HG03139 (cell line): ENCODE results near the gene MAPKBP1.

Experiments used
- ATAC-seq: cut with Tn5 transposase; IDR thresholded peaks from one replicate; pipeline ENCODE4 v1.9.1; 2021; ENCODE audit not compliant: unreplicated experiment

Gene MAPKBP1

GRCh38 chr15:41806291-41807181 lies 32.3 kb downstream of the MAPKBP1 start:
- no peak for ATAC-seq

DNA sequence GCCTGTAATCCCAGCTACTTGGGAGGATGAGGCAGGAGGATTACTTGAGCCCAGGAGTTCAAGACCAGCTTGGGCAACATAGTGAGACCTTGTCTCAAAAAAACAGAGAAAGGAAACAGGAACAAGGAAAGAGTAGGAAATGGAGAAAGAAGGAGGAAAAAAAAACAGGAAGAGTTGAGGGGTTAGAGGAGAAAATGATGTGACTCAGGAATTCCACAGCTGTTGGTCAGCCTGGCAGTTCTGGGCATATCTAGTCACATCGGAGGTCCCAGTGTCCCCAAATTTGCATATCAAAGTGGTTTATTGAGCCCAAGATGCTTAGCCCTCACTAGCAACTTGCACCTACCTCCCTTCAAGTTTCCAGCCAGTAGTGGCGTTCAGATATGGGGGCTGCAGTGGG lies 34.8 kb downstream of the MAPKBP1 start:
- ATAC-seq, result no peak

DNA sequence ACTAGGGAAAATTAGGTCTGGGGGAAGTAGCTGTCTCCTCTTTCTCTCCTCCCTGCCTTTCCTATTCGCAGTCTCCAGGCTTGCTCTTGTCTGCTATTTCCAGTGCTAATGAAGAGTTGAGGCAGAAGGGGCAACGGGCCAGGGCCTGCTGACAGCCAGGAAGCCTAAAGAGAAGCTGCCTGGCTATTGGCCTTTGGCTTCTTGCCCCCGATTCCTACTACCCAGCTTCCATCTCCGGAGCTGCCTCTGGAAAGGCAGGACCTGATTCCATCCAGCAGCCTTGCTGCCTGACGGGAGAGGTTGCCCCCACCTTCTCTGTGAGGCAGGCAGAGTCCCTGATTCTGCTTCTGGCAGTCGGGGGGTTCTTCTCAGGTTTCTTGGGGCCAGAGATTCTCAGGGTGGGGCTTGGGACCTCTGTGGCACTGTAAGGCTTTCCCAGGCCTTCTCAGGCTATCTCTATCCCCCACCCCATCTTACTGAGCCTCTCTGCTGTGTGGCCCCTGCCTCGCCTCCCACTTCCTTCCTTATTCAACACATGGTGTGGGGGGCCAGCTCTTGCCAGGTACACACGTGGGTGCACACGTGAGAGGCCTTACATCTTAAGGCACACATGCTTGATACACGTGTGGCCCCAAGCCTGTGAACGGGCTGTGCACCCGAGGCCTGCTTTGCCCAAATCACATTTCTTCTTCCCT lies 35.4 kb downstream of the MAPKBP1 start:
- no peak for ATAC-seq

- ATAC-seq, result no peak
Observed at GRCh38 chr15:41810651-41811431, 36.6 kb downstream of the MAPKBP1 start.

DNA sequence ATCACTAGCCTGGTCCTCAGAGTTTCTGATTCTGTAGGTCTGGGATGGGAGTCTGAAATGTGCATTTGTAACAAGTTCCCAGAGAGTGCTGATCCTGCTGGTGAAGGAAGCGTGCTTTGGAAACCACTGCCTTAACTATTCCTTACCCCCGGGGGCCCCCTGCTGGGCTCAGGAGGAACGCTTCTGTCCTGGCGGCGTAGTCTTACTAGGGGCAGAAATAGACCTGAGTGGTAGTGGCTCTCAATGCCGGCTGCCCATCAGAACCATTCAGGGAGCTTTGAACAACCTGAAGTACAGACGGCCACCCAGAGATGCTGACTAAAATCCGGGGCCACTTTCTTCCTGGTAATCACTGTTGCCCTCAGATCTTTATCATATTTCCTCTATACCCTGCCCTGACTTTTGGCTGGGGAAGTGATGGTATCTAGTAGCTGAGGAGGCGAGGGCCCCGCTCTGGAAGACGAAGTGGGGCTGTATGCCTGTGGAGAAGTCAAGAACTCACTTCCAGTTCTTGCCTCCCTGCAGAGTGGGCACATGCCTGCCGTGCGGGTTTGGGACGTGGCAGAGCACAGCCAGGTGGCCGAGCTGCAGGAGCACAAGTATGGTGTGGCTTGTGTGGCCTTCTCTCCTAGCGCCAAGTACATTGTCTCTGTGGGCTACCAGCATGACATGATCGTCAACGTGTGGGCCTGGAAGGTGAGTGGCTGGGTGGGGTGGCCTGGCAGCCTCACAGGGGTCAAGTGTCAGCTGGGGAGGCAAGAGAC lies 37.3 kb downstream of the MAPKBP1 start:
- ATAC-seq, result no peak

DNA sequence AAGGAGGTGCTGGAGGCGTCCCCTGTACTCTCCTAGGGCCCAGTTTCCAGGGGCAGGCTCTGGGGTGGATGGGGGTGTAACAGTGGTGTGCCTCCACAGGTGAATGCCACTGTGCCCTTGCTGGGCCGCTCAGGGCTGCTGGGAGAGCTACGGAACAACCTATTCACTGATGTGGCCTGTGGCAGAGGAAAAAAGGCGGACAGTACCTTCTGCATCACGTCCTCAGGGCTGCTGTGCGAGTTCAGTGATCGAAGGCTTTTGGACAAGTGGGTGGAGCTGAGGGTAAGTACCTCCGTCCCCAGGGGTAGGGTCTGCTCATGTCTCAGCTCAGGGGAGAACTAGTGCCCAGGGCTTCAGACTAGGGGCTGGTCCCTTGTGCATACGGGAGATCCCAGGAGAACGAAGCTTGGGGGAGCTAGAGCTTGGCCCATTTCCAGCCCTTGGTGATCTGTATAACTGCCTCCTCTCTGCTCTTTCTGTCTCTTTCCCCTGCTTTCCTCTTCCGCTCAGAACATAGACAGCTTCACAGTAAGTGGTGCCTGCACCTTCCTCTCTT lies 38.6 kb downstream of the MAPKBP1 start:
- ATAC-seq, result no peak

DNA sequence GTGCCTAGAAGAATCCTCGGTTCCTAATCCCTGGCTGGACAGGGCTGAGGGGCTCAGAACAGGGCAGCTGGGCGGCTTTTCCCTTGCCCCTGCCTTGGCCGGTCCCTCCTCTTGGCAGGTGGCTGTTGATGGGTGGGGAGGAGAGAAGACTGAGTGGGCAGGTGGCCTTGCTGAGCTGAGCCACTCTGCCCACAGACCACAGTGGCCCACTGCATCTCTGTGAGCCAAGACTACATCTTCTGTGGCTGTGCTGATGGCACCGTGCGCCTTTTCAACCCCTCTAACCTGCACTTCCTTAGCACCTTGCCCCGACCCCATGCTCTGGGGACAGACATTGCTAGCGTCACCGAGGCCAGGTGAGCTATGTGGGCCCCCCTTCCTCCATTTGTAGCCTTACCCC lies 39.1 kb downstream of the MAPKBP1 start:
- no peak for ATAC-seq

GRCh38 chr15:41814534-41814933 lies 40.2 kb downstream of the MAPKBP1 start:
- ATAC-seq, result no peak

DNA sequence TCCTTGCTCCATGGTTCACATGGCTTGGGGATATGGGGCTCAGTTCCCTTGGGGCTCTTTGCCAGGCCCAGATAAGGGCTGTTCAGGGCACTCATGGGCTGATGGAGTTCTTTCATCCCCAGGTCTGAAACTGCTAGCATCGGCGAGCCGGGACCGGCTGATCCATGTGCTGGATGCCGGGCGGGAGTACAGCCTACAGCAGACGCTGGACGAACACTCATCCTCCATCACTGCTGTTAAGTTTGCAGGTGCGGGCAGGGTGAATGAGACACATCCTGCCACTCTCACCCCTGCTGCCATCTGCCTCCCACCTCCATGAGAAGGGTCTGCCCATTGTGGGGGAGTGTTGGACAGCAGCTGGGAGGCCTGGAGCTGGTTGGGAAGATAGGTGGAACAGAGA lies 42.5 kb downstream of the MAPKBP1 start:
- no peak for ATAC-seq

GRCh38 chr15:41817327-41817726 lies 43.0 kb downstream of the MAPKBP1 start:
- ATAC-seq, result no peak

DNA sequence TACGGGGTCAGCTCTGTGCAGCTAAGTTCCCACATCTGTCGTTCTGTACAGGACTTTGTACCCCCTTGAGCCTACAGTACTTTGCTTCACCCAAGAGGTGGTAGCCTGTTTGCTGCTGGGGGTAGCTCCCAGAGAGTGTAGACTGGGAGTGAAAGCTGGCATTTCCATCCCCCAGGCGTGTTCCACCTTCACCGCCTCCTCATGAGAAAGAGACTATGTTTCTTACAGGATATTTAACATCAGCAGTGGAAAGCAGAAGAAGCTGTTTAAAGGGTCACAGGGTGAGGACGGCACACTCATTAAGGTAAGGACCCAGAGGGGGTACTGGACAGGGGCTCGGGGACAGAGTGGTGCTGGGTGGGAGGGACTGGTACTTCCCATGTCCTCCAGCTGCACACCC lies 43.5 kb downstream of the MAPKBP1 start:
- no peak for ATAC-seq

GRCh38 chr15:41819455-41820050 lies 45.3 kb downstream of the MAPKBP1 start:
- ATAC-seq, result no peak

DNA sequence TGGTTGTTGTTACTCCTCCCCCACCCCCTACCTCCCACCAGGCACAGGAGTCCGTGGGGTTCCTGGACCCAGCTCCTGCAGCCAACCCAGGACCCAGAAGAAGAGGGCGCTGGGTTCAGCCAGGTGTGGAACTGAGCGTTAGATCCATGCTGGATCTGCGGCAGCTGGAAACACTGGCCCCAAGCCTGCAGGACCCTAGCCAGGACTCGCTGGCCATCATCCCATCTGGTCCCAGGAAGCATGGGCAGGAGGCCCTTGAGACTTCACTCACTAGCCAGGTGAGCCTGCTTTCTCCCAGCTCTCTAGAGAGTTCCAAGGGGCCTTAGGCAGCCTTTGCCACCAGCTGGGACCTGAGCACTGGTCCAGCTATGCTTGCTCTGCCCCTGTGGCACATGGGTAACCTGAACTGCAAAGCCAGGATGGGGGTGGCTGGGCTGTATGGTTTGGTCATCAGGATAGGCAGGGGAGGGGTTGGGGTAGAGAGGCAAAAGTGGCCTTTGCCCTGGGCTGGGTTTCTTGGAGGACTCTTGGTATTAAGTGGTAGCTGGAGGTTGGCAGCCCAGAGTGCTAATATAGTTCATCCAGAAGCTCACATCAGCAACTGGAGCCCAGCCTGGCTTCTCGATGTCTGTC lies 46.6 kb downstream of the MAPKBP1 start:
- ATAC-seq, result no peak

GRCh38 chr15:41821831-41822230 lies 47.5 kb downstream of the MAPKBP1 start:
- no peak for ATAC-seq

DNA sequence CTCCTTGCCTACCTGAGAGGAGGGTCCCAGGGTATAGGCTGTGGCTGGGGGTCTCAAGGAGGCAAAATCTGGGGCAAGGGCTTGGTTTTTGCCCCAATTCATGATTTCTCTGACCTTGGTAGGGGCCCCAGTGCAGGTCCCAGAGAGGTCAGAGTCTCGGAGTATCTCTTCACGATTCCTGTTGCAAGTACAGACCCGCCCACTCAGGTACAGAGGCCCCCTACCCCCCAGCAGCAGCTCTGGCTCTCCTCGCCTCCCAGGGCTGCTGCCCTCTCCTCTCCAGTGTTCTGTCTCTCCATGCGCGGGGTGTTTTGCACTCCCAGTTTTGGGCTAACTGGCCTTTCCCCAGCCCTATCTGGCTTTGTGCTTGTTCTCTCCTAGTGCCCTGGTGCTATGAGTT lies 48.2 kb downstream of the MAPKBP1 start:
- ATAC-seq, result no peak

GRCh38 chr15:41822957-41823356 lies 48.7 kb downstream of the MAPKBP1 start:
- no peak for ATAC-seq

GRCh38 chr15:41823502-41823901 lies 49.2 kb downstream of the MAPKBP1 start:
- ATAC-seq, result no peak

- ATAC-seq, result no peak
Observed at GRCh38 chr15:41824062-41824745, 49.9 kb downstream of the MAPKBP1 start.

DNA sequence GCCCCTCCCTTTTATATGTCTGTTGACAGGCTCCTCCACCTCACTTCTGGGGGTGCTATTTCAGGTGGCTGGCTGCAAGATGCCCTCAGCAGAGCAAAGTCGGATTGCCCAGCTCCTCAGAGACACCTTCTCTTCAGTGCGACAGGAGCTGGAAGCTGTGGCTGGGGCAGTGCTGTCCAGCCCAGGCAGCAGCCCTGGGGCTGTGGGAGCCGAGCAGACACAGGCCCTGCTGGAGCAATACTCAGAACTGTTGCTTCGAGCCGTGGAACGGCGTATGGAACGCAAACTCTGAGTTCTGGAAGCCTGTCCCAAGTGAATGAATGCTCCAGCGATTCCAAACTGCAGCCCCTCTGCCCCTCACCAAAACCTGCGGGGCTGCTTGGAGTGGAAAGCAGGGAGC lies 50.9 kb downstream of the MAPKBP1 start:
- ATAC-seq, result no peak
